ENCODE measurements around the gene PNPLA7. TPM values are rescaled to one million over a fixed set of nuclear protein-coding genes. Genes with fewer than 3 reads are reported as not detected.
"Not testable (repeated sequence)": the region's sequence is repeated elsewhere in the genome, so short reads cannot be mapped to it uniquely, and the experiment has no call there.

PNPLA7 gene
- total RNA-seq, 2 donors from 2014 or later = 6.8 to 8.2 TPM

DNA sequence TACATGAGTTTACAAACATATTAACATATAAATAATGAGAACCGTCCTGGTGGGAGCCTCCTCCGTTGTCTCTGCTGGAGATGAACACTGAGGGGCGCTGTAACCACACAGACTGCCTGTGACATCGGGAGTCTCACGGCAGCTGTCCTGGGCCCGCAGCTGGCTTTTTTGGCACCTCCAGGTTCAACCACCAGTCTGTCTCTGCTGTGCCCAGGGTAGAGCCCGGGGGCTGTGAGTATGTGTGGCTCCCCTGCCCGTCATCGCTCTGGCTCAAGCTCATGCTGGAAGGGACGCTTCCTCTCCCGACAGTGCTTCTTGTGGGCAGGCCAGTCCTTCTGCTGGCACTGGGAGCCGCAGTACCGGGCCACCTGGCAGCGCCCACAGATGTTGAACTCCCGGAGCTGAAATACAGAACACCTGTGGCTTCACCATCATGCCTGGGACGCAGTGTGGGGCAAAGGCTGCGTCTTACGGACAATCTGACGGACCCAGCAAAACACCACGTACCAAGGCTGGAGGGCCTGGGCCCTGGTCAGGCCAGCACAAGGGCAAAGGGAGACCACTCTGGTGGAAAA, 32.2 kb upstream of the PNPLA7 start:
- ATAC-seq (replicated peaks in 1 of 2) = no peak
- Mint-ChIP-seq H3K9me3 (no peaks in the 10 kb centered on the region), H3K27ac (no peak overlapping the region), H3K4me3 (no peak overlapping the region), H3K27me3 (ENCODE audit: low read depth) (no peaks in the 10 kb centered on the region), H3K4me1 (ENCODE audit: low read depth) (peaks cover 21% of the 10 kb centered on the region), H3K36me3 (ENCODE audit: insufficient read depth in 2 of 2) (peaks cover 0 to 1% of the 10 kb centered on the region in 2 donors)
- DNase-seq = peak in 1 of 2 donors; percentile 20

DNA sequence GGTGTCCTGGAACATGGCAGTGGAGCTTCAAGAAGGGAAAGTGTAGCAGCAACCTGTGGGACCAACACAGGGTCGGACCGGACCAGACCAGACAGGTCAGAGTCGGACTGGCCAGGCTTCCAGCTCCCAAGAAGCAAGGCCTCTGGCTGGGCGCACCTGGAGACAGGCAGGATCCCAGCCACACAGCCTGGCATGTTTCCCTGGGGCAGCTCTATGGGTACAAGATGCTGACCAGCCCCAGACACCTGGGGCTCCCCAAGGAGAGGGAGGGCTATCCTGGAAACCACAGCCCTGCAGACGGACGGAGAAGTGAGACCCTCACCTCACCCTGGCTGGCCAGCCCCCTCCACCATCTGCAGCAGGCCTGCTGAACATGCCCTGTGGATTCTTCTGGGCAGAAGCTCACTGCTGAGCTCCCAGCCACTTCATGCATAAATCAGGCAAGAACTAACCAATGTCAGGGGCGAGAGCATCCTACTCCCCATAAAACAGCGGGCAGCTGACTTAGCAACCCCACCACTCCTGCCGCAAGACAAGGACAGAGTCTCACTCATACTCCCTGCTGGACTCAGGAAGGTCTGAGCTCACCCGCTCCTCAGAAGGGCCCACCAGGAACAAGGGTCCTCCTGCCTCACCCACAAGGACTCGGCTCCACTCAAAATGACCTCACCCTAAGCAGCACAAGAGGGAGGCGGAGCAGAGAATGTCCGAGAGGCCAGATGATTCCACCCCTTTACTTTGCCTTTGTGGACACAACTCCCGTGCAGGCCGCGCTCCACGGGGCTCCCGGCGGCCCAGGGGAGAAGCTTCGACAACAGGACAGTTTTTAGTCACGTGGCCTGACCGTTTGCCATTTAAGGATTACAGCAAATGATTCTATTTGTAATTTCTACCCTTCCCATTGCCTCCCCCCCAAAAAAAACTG, 31.4 kb upstream of the PNPLA7 start:
- DNase-seq = no peak
- Mint-ChIP-seq H3K27ac (no peak overlapping the region), H3K36me3 (ENCODE audit: insufficient read depth in 2 of 2) (peaks cover 0 to 1% of the 10 kb centered on the region in 2 donors), H3K9me3 (no peaks in the 10 kb centered on the region), H3K4me1 (ENCODE audit: low read depth) (peaks cover 26% of the 10 kb centered on the region), H3K27me3 (ENCODE audit: low read depth) (no peaks in the 10 kb centered on the region), H3K4me3 (no peak overlapping the region)
- no peak for ATAC-seq (replicated peaks in 1 of 2)

DNA sequence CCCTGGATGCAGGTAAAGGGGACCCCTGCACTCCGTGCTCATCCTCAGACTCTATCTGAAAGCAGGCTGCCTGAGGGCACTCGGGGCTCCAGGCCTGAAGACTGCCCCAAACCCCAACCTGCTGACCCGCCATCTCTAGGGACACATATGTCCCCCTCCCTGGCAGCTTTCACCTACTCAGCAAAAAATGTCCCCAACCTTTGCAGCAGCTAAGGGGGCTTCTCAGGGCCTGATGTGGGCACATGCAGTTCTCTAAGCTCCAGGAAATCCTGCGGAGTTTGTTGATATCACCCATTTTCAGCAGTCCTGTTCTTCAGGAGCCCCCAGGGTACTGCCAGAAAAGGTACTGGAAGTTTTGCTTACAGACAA, 30.7 kb upstream of the PNPLA7 start:
- H3K27me3 Mint-ChIP-seq (ENCODE audit: low read depth) = no peaks in the 10 kb centered on the region
- DNase-seq (no peak), ATAC-seq (replicated peaks in 1 of 2) (no peak)
- H3K27ac Mint-ChIP-seq = no peak overlapping the region
- H3K36me3 Mint-ChIP-seq (ENCODE audit: insufficient read depth in 2 of 2) = peaks cover 0 to under 1% of the 10 kb centered on the region in 2 donors
- no peaks in the 10 kb centered on the region for H3K9me3 Mint-ChIP-seq
- H3K4me1 Mint-ChIP-seq (ENCODE audit: low read depth) = peaks cover 33% of the 10 kb centered on the region
- no peak overlapping the region for H3K4me3 Mint-ChIP-seq

DNA sequence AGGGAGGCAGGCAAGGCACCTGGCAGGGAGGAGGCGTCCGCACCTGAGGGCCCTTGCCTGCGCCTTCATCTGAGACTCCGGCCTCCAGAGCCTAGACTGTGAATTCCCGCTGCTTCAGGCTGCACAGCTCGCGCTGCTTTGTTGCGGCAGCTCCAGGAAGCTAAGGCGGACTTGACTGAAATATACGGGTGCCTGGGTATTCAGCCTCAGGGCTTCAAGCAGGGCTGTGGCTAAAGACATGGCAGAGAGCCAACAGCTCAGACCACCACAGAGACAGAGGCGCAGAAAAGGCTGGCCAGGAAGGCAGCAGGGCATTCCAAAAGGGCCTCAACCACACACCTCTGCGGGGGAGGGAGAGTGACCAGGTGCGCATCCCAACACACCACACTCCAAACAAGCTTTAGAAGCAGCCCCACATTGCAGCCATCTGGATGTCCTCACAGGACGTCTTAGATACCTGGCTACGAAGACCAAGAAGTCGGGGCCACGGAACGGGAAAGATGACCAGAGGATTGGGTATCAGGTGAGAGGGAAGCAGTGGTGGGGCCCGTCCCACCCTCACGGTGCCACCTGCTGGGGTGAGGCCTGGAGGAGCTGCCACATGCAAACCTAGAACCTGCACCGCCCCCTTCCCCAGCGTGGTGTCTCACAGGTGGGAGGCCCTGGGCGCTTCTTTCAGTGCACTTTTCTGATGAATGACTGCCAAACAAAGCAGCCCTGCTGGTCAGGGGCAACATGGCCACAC, 30.2 kb upstream of the PNPLA7 start:
- Mint-ChIP-seq H3K4me3 (no peak overlapping the region), H3K9me3 (no peaks in the 10 kb centered on the region), H3K4me1 (ENCODE audit: low read depth) (peaks cover 38% of the 10 kb centered on the region), H3K27ac (no peak overlapping the region), H3K27me3 (ENCODE audit: low read depth) (no peaks in the 10 kb centered on the region), H3K36me3 (ENCODE audit: insufficient read depth in 2 of 2) (peaks cover 0 to 6% of the 10 kb centered on the region in 2 donors)
- ATAC-seq (replicated peaks in 1 of 2) (no peak), DNase-seq (no peak)

DNA sequence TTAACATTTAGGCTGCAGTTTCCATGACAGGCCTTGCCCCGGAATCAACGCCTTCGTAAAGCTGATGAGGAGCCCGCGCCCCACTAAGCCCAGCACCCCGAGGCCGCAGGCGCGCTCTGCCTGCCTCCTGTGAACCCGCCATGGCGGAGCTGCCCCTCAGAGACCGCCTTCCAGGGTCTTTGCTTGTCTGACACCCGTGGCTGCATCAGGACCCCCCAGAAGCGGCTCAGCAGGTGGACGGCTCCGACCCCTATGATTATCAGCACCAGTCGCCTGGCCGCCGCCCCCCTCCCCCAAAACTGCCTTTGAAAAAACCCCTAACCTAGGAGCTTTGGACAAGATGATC, 29.0 kb upstream of the PNPLA7 start:
- peaks cover 46% of the 10 kb centered on the region for H3K4me1 Mint-ChIP-seq (ENCODE audit: low read depth)
- H3K36me3 Mint-ChIP-seq (ENCODE audit: insufficient read depth in 2 of 2) = peaks cover 0 to 8% of the 10 kb centered on the region in 2 donors
- H3K27me3 Mint-ChIP-seq (ENCODE audit: low read depth) = no peaks in the 10 kb centered on the region
- peak overlapping the region; percentile 78 to 87 for H3K4me3 Mint-ChIP-seq
- no peaks in the 10 kb centered on the region for H3K9me3 Mint-ChIP-seq
- DNase-seq = no peak
- no peak for ATAC-seq (replicated peaks in 1 of 2)
- H3K27ac Mint-ChIP-seq = peak overlapping the region; percentile 75

DNA sequence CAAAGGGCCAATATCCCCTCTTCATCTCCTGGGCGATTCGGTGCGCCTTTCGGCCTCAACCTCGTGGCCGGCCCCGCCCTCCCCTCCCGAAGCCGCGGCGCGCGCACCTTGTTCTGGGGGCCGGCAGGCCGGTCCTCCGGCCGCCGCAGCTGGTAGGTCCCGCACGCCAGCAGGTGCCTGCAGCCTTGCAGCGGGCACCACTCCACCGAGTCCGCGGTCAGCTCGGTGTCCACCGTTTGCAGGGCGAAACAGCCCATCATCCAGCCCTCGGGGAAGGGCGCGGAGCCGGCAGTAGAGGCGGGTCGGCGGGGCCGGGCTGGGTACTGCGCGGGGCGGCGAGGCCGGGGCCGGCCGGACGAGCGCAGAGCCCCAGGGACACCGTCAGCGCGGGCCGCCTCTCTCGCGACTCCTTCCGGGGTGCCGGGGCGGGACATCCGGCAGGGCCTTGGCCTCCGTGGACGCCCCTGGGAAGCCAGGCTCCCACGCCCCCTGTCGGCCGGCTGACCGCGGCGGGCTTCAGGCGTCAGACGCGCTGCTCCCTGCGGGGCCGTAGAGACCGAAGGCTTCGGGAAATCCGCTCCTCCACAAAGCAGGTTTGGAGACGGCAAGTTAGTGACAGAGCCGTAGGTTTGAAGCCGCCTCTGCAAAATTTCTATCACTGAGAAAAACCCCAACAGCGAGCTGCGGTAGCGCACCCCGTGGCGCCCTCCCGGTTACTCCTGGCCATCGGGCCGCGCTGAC, 28.5 kb upstream of the PNPLA7 start, which contains the start of gene DPH7:
DPH7 (minus strand) TSS at position 408 of the 741 bp plus-strand sequence; CDS start at position 260, 148 bp downstream.
- H3K4me3 Mint-ChIP-seq = peak within 1 kb of the TSS; percentile 78 to 87

DNA sequence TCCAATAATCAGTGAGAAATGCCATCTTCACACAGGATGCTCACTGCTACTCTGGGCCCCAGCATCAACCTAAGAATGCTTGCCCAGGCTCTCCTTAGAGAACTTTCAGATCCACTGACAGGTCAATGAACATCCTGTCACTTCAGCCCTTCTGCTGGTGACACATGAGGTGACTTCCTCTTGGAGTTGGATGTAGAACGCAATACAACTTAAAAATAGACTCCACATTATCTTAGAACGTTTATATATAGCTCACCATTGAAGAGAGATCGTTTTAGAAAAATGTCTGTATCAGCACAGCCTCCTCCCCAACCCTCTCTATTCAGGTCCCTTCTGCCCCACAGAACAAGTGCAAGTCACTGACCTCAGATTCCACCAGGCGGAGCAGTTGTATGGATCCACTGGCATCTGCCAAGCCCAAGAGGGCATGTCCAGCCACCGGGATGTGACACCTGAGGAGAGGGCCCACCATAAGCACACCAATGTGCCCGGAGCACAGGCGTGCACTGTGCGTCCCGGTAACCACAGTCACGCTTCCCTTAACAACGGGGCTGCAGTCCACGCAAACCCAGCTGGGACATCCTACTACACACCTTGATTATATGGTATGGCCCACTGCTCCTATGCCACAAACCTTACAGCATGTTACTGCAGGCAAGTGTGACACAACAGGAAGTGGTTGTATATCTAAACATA, 25.7 kb upstream of the PNPLA7 start:
- no peak for DNase-seq
- Mint-ChIP-seq H3K4me3 (peak overlapping the region; percentile 7 to 42), H3K27me3 (ENCODE audit: low read depth) (no peaks in the 10 kb centered on the region)

More for the DNA sequence above, 28.5 kb upstream of the PNPLA7 start, which contains the start of gene DPH7:
- peak; percentile 98 to 99 for DNase-seq
- peak; percentile 99 for ATAC-seq (replicated peaks in 1 of 2)
- H3K27ac Mint-ChIP-seq = peak within 1 kb of the TSS; percentile 75
- H3K36me3 Mint-ChIP-seq (ENCODE audit: insufficient read depth in 2 of 2) = peaks cover 0 to 8% of the 10 kb centered on the region in 2 donors
- no peaks in the 10 kb centered on the region for H3K9me3 Mint-ChIP-seq
- H3K4me1 Mint-ChIP-seq (ENCODE audit: low read depth) = peaks cover 46% of the 10 kb centered on the region
- no peaks in the 10 kb centered on the region for H3K27me3 Mint-ChIP-seq (ENCODE audit: low read depth)

DNA sequence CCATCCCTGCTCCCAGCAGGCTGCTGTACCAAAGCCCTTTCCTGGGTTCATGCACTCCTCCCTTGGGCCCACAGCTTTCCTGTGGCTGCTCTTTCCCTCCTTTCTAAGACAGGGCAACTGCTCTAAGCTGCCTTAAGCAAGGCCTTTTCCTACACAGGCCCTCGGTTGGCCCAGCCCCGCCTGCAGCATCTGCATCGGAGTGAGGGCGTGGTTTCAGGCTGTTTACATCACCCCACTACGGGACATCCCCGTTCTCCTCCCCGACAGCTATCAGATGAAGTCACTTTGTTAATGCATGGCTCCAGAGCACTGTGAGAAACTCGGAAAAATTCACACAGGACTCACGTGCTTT, 25.1 kb upstream of the PNPLA7 start:
- peak overlapping the region; percentile 7 to 42 for H3K4me3 Mint-ChIP-seq
- ATAC-seq (replicated peaks in 1 of 2) = no peak
- H3K27me3 Mint-ChIP-seq (ENCODE audit: low read depth) = no peaks in the 10 kb centered on the region
- H3K9me3 Mint-ChIP-seq = no peaks in the 10 kb centered on the region
- DNase-seq = peak in 1 of 2 donors; percentile 24
- H3K27ac Mint-ChIP-seq = peak overlapping the region; percentile 36
- H3K36me3 Mint-ChIP-seq (ENCODE audit: insufficient read depth in 2 of 2) = peaks cover 3 to 14% of the 10 kb centered on the region in 2 donors
- peaks cover 51% of the 10 kb centered on the region for H3K4me1 Mint-ChIP-seq (ENCODE audit: low read depth)

More for the DNA sequence above, 25.7 kb upstream of the PNPLA7 start:
- Mint-ChIP-seq H3K9me3 (no peaks in the 10 kb centered on the region), H3K27ac (peak overlapping the region; percentile 36), H3K36me3 (ENCODE audit: insufficient read depth in 2 of 2) (peaks cover 0 to 11% of the 10 kb centered on the region in 2 donors), H3K4me1 (ENCODE audit: low read depth) (peaks cover 51% of the 10 kb centered on the region)
- no peak for ATAC-seq (replicated peaks in 1 of 2)

DNA sequence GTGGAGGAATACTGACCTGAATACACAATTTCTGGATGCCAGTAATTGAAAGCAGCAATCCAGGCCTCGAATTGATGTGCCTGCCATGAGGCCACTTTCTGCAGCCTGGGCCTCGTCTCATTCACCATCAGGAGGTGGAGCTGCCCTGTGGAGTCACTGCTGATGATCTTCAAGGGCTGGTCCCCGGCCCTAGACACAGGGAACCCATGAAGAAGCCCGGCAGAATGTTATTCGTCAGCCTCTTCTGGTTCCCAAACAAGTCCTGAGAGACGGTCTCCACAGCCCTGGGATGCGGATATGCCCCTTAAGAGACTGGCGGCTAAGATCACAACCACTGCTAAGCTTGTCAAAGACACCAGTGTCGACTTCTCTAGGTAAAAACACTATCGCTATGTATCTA, 24.0 kb upstream of the PNPLA7 start:
- no peaks in the 10 kb centered on the region for H3K27me3 Mint-ChIP-seq (ENCODE audit: low read depth)
- ATAC-seq (replicated peaks in 1 of 2) = no peak
- no peaks in the 10 kb centered on the region for H3K9me3 Mint-ChIP-seq
- H3K36me3 Mint-ChIP-seq (ENCODE audit: insufficient read depth in 2 of 2) = peaks cover 6 to 16% of the 10 kb centered on the region in 2 donors
- DNase-seq = no peak
- H3K4me1 Mint-ChIP-seq (ENCODE audit: low read depth) = peaks cover 41% of the 10 kb centered on the region
- no peak overlapping the region for H3K27ac Mint-ChIP-seq
- no peak overlapping the region for H3K4me3 Mint-ChIP-seq

DNA sequence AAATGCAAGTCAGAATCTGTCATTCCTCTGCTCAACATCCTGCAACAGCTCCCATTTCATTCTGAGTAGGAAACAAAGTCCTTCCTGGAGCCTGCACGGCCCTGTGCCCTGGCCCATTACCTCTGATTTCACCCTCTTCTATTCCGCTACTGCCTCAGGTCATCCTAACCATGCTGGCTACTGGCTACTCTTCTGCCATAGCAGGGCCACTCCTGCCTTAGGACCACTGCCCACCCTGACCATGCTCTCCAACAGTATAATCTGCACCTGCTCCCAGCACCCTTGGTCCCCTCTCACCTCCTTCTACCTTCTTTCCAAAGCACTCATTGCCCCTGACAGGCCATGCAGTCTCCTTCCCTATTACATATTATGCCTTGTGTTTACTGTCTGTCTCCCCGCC, 20.4 kb upstream of the PNPLA7 start:
- Mint-ChIP-seq H3K4me1 (ENCODE audit: low read depth) (peaks cover 20% of the 10 kb centered on the region), H3K9me3 (no peaks in the 10 kb centered on the region), H3K27ac (no peak overlapping the region), H3K36me3 (ENCODE audit: insufficient read depth in 2 of 2) (peaks cover 6 to 11% of the 10 kb centered on the region in 2 donors), H3K4me3 (no peak overlapping the region), H3K27me3 (ENCODE audit: low read depth) (no peaks in the 10 kb centered on the region)
- DNase-seq = no peak
- ATAC-seq (replicated peaks in 1 of 2) = no peak

DNA sequence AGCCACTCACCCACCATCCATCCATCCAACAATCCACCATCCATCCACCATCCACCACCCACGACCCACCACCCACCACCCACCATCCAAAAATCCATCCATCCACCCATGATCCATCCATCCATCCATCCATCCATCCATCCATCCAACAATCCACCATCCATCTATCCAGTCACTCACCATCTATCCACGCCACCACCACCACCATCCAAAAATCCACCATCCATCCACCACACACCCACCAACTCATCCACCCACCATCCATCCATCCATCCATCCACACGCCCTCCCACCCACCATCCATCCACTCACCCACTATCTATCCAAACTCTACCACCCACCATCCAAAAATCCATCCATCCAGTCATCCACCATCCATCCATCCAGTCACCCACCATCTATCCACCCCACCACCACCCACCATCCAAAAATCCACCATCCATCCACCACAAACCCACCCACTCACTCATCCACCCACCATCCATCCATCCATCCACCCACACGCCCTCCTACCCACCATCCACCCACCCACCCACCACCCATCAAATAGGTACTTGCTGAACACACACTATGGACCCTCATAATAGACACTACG, 19.5 kb upstream of the PNPLA7 start:
- Mint-ChIP-seq H3K27ac (peak overlapping the region; percentile 13), H3K4me1 (ENCODE audit: low read depth) (peaks cover 12% of the 10 kb centered on the region), H3K9me3 (no peaks in the 10 kb centered on the region), H3K36me3 (ENCODE audit: insufficient read depth in 2 of 2) (peaks cover 6 to 7% of the 10 kb centered on the region in 2 donors), H3K4me3 (no peak overlapping the region), H3K27me3 (ENCODE audit: low read depth) (no peaks in the 10 kb centered on the region)
- DNase-seq = no peak
- ATAC-seq (replicated peaks in 1 of 2) = no peak

DNA sequence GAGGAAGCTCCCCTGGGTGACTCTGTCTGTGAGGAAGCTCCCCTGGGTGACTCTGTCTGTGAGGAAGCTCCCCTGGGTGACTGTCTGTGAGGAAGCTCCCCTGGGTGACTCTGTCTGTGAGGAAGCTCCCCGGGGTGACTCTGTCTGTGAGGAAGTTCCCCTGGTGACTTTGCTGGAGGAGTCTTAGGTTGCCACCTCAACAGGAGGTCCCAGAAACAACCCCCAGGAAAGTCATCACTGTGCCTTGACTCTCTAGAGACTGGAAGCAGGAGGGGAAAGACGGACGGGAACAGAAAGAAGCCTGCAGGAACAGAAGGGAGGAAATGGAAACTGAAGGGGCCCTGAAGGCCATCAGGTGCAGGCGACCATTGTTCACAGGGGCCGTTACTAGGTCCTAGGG, 18.2 kb upstream of the PNPLA7 start:
- not testable (repeated sequence) for H3K9me3 Mint-ChIP-seq; H3K27ac Mint-ChIP-seq; H3K27me3 Mint-ChIP-seq (ENCODE audit: low read depth); DNase-seq; ATAC-seq (replicated peaks in 1 of 2); H3K4me3 Mint-ChIP-seq
- peaks cover 10% of the 10 kb centered on the region for H3K4me1 Mint-ChIP-seq (ENCODE audit: low read depth)
- H3K36me3 Mint-ChIP-seq (ENCODE audit: insufficient read depth in 2 of 2) = peaks cover 11 to 14% of the 10 kb centered on the region in 2 donors
